ENCODE measurements around the gene ARIH2.
A peak's percentile ranks its signal among the peaks of the same experiment; 100 is the strongest.

The ARIH2 gene

GRCh38 chr3:48885753-48886152 is 32.9 kb upstream of the ARIH2 start:
- DNase-seq (ENCODE audit: low read depth): peak; percentile 15
- no peak overlapping the region for H3K4me3 ChIP-seq (replicated peaks; ENCODE audit: low read depth, low read length)
- TF ChIP-seq CTCF (IDR thresholded peaks at IDR 0.05; ENCODE audit: low read length, missing control alignments): no peak

DNA sequence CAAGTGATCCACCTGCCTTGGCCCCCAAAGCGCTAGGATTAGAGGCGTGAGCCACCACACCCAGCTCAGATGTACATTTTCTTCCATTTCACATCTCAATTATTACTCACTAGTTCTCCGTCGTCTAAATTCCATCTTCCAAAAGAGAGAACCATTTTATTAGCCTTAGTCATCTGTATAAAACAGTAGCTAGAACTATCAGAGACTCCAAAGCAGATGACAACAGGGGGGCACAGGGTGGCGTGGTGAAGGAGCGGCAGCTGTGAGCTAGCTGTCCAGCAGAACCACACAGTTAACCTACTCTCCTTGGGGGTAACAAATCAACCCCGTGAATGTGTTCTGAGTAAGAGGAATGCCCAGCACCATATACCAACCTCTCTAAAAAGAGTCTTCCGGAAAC is 27.0 kb upstream of the ARIH2 start:
- no peak overlapping the region for H3K4me3 ChIP-seq (replicated peaks; ENCODE audit: low read depth, low read length)
- DNase-seq (ENCODE audit: low read depth): no peak
- no peak for TF ChIP-seq CTCF (IDR thresholded peaks at IDR 0.05; ENCODE audit: low read length, missing control alignments)

- no peak for DNase-seq (ENCODE audit: low read depth)
- TF ChIP-seq CTCF (IDR thresholded peaks at IDR 0.05; ENCODE audit: low read length, missing control alignments): no peak
- H3K4me3 ChIP-seq (replicated peaks; ENCODE audit: low read depth, low read length): no peak overlapping the region
These were observed 24.1 kb upstream of the ARIH2 start for GRCh38 chr3:48894516-48894915.

DNA sequence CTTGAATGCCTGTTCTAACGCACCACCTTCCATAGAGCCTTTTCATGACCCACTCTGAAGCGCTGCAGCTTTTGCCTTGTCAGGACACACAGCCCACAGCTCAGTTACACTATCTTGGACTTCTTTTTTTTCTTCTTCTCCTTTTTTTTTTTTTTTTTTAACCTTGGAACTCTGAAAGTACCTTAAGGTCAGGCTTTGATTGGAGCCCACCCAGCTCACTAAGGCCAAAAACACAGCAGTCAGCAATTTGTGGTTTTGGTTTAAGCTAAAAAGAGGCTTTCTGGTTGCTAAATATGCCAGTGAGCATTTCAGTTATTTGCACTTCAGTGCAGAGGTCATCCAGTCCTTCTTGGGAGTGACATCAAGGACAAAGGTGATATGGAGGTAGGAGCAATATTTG is 21.7 kb upstream of the ARIH2 start:
- no peak for TF ChIP-seq CTCF (IDR thresholded peaks at IDR 0.05; ENCODE audit: low read length, missing control alignments)
- no peak overlapping the region for H3K4me3 ChIP-seq (replicated peaks; ENCODE audit: low read depth, low read length)
- no peak for DNase-seq (ENCODE audit: low read depth)

DNA sequence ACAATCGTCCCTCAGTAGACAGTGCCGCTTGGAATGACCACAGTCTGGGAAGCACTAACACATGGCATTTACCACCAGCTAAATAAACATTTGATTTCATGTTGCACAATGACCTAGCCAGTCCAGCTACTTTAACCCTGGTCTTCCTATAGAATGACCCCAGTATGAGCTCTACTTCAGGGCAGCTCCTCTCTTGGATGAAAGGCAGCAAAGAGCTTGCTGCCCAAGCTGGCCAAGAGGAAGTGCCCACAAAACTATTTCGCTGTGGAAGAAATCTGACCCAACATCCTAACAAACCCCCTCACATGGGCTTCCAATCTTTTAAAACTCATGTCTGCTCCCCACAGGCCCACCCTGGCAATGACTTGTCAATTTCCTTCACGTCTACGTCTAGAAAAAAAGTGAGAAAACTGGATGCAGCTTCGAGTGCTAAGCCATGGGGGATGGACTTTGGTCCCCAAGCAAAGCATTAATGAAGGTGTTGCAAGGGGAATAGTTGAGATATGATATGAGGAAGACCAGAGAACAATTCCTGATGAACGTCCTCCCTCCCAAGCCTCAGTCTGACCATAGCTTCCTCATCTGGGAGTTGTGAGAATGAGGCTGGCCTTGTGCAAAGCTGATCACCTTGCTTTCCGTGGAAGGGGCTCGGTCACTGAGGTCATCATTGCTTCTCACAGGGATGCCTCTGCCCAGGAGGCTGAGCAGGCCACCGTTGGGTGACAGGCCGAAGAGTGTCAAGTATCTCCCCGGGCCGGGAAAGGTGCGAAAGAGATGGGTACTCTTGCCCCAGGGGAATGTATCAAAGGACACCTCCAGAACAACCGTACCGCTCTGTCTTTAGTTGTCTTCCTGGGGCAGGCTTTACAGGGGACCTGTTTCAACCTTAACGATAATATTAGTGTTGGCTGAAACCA is 20.9 kb upstream of the ARIH2 start:
- TF ChIP-seq CTCF (IDR thresholded peaks at IDR 0.05; ENCODE audit: low read length, missing control alignments): no peak
- peak overlapping the region; percentile 78 for H3K4me3 ChIP-seq (replicated peaks; ENCODE audit: low read depth, low read length)
- no peak for DNase-seq (ENCODE audit: low read depth)

GRCh38 chr3:48898383-48899234 is 20.0 kb upstream of the ARIH2 start, which contains the start of gene SLC25A20:
Gene SLC25A20, minus strand, starts transcription at chr3:48898882. Its CDS starts 88 bp downstream, at chr3:48898794.
- peak; percentile 84 for DNase-seq (ENCODE audit: low read depth)
- TF ChIP-seq CTCF (IDR thresholded peaks at IDR 0.05; ENCODE audit: low read length, missing control alignments): no peak
- H3K4me3 ChIP-seq (replicated peaks; ENCODE audit: low read depth, low read length): peak within 1 kb of the TSS; percentile 78
